Esophagus squamous epithelium (tissue), 5 donors: ENCODE measurements around the gene CEL. TPM values are rescaled to one million over a fixed set of nuclear protein-coding genes. Genes with fewer than 3 reads are reported as not detected.
A peak's percentile ranks its signal among the peaks of the same experiment; 100 is the strongest.

Source experiments
- DNase-seq: peaks from one replicate; lab custom pipeline; 2025; lab: John Stamatoyannopoulos, UW
- H3K27ac ChIP-seq, 4 donors: fragments of 200-600 bp; sonication (generic); one replicate each; pipeline ENCODE4 v1.5.1; 2016 to 2019; ENCODE audit warnings: mild to moderate bottlenecking in 1 of 4
- H3K27me3 ChIP-seq, 4 donors: fragments of 200-600 bp; sonication (generic); 1 replicate in 3 of 4; 2 replicates in 1 of 4; pipeline versions ENCODE4 v1.5.1 to v1.6.0; 2017 to 2021; ENCODE audit warnings: antibody characterized with exemption in 1 of 4
- H3K36me3 ChIP-seq, 3 donors: fragments of 200-600 bp; sonication (generic); one replicate each; pipeline ENCODE4 v1.5.1; 2016 to 2019
- H3K4me1 ChIP-seq, 3 donors: fragments of 200-600 bp; sonication (generic); one replicate each; pipeline ENCODE4 v1.5.1; 2017 to 2019
- H3K4me3 ChIP-seq, 4 donors: fragments of 200-600 bp; sonication (generic); 1 replicate in 3 of 4; 2 replicates in 1 of 4; pipeline ENCODE4 v1.5.1; 2016 to 2019; ENCODE audit warnings: mild to moderate bottlenecking in 2 of 4, moderate library complexity in 1 of 4
- H3K9me3 ChIP-seq, 3 donors: fragments of 200-600 bp; sonication (generic); one replicate each; pipeline ENCODE4 v1.5.1; 2016 to 2019
- CTCF ChIP-seq, 6 experiments: fragments of 450-650 bp in 4 of 6; fragments of 200-600 bp in 2 of 6; sonication (generic) in 2 of 6; IDR thresholded peaks; one replicate each; pipeline ENCODE4 v1.5.1; 2016 to 2019; ENCODE audit warnings: antibody characterized with exemption in 6 of 6, mild to moderate bottlenecking in 4 of 6, moderate library complexity in 4 of 6
- POLR2A ChIP-seq, 4 donors: fragments of 450-650 bp; IDR thresholded peaks; one replicate each; pipeline ENCODE4 v1.6.1; 2017; ENCODE audit warnings: antibody characterized with exemption in 4 of 4, mild to moderate bottlenecking in 4 of 4, moderate library complexity in 3 of 4
- WGBS, 2 donors: methylation state at CpG; one replicate each; pipeline ENCODE4 v1.1.5; 2018; 5-methylcytosine and 5-hydroxymethylcytosine counted together
- intact Hi-C: fragments of 100-400 bp; cut with DNase I; formaldehyde crosslinking; loops from one replicate; pipeline ENCODE4 v1.15.0; 2022
- total RNA-seq, 4 donors: library from RNA; depleted of rRNA; stranded (reverse); fragments of >200 nt; gene quantifications; one replicate each; pipeline ENCODE4 v1.1.0, GENCODE V29; 2016
- donor health status: DM: yes; HTN: yes; CAD: no.

The CEL gene
- total RNA-seq, 4 donors from 2014 or later = 1.9 to 7.6 (median 3.5) TPM

DNA sequence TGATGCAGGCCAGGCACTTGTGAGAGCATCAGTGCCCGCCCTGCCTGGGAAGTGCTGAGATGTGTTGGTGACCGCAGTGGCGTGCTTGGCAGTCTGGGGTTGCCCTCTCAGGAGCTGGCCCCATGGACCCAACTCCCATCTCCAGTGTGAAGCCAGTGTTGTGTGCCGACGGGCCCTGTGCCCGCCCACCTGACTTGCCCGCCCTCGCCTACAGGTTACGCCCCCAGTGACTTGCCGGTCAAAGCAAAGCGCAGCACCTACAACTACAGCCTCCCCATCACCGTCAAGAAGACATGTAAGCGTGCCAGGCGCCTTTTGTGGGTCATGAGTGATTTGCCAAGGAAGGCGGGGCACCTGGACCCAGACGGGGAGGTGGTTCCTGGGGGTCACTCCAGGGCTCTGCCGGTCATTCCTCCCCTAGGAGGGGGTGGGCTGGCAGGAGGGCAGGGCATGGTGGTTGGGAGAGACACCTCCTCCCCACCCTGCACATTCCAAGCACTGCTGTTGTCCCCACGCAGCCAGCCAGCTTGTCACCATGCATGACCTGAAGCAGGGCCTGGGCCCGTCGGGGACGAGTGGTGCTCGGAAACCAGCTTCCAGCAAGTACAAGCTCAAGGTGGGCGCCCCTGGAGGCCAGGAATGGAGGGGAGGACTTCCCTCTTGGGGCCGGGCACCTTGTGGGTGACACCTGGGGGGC, 7.4 kb upstream of the CEL start:
- H3K4me3 ChIP-seq = no peak overlapping the region
- H3K4me1 ChIP-seq = peaks cover 26 to 44% (median 32%) of the 10 kb centered on the region in 3 donors
- intact Hi-C loops = loop anchor here (5.0 kb wide), 1 partner anchor 88 kb away; no protein-coding TSS in a partner anchor
- TF ChIP-seq CTCF (IDR thresholded peaks at IDR 0.05) (no peak), POLR2A (IDR thresholded peaks at IDR 0.05) (no peak)
- DNase-seq = no peak
- no peaks in the 10 kb centered on the region for H3K9me3 ChIP-seq
- H3K27ac ChIP-seq = no peak overlapping the region
- peaks cover 44 to 93% (median 52%) of the 10 kb centered on the region in 3 donors for H3K36me3 ChIP-seq
- H3K27me3 ChIP-seq = no peaks in the 10 kb centered on the region
- WGBS, 2 donors = 86% methylated on average over 8 of the region's 24 CpGs; no CpG with 5 or more reads in 1 of the 2 donors

GRCh38 chr9:133054966-133055365, 6.8 kb upstream of the CEL start:
- peaks cover 32 to 50% (median 36%) of the 10 kb centered on the region in 3 donors for H3K4me1 ChIP-seq
- whole genome bisulfite sequencing, 2 donors = 67 to 88% methylated on average over 1 to 8 of the region's 16 CpGs
- intact Hi-C loops = loop anchor here (5.0 kb wide), 1 partner anchor 87 kb away; no protein-coding TSS in a partner anchor
- no peaks in the 10 kb centered on the region for H3K27me3 ChIP-seq
- no peak overlapping the region for H3K4me3 ChIP-seq
- DNase-seq = no peak
- H3K36me3 ChIP-seq = peaks cover 44 to 87% (median 52%) of the 10 kb centered on the region in 3 donors
- no peaks in the 10 kb centered on the region for H3K9me3 ChIP-seq
- TF ChIP-seq CTCF (IDR thresholded peaks at IDR 0.05) (no peak), POLR2A (IDR thresholded peaks at IDR 0.05) (no peak)
- peak overlapping the region in 2 of 4 donors; percentile 88 to 91 for H3K27ac ChIP-seq

DNA sequence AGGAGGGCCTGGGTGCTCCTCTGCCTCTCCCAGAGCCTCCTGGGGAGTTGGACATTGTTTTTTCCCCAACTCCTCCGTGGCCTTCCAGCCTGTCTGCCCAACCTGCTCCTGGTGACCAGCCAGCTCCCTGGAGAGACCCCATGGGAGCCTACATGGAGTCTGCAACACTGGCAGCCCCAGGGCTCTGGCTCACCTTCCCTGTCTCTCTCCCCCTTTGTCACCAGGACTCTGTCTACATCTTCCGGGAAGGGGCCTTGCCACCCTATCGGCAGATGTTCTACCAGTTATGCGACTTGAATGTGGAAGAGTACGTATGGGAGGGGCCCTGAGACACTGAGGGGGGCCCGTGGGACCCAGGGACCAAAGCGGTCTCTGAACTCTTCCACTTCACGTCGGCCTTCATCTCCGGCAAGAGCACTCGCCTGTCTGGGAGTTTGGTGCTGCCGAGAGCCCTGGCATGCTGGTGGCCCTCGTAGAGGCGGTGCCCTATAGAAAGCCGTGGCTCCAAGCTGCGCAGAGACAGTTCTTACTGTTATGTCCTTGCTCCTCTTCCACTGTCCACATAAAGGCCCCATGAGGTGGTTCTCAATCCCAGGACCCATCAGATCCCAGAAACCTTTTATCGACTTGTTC, 5.9 kb upstream of the CEL start:
- no peaks in the 10 kb centered on the region for H3K27me3 ChIP-seq
- no peaks in the 10 kb centered on the region for H3K9me3 ChIP-seq
- TF ChIP-seq POLR2A (IDR thresholded peaks at IDR 0.05) (no peak), CTCF (IDR thresholded peaks at IDR 0.05) (no peak)
- 84 to 93% methylated on average over 5 to 12 of the region's 17 CpGs for WGBS, 2 donors
- peaks cover 39 to 60% (median 42%) of the 10 kb centered on the region in 3 donors for H3K4me1 ChIP-seq
- intact Hi-C loops = no loop called here
- H3K36me3 ChIP-seq = peaks cover 36 to 77% (median 50%) of the 10 kb centered on the region in 3 donors
- H3K27ac ChIP-seq = peak overlapping the region; percentile 83 to 91 (median 86)
- no peak for DNase-seq
- no peak overlapping the region for H3K4me3 ChIP-seq

DNA sequence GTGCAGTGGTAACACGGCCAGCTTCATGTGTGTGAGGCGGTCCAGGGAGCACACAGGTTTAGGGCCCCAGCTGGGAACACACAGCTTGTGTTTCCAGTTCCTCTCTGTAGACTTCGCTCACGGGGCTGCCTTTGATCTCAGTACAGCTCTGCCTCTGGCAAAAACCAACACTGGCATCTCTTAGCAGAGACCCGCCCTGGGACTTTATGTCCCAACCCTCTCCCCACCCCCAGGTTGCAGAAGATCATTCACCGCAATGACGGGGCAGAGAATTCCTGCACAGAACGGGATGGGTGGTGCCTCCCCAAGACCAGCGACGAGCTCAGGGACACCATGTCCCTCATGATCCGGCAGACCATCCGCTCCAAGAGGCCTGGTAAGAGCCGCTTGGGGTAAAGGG, 5.2 kb upstream of the CEL start:
- H3K27ac ChIP-seq = peak overlapping the region; percentile 83 to 91 (median 86)
- WGBS, 2 donors = 41% methylated on average over 3 to 7 of the region's 13 CpGs
- no peaks in the 10 kb centered on the region for H3K9me3 ChIP-seq
- no peak overlapping the region for H3K4me3 ChIP-seq
- DNase-seq = no peak
- peaks cover 45 to 66% (median 48%) of the 10 kb centered on the region in 3 donors for H3K4me1 ChIP-seq
- peaks cover 29 to 71% (median 43%) of the 10 kb centered on the region in 3 donors for H3K36me3 ChIP-seq
- intact Hi-C loops = no loop called here
- H3K27me3 ChIP-seq = no peaks in the 10 kb centered on the region
- TF ChIP-seq CTCF (IDR thresholded peaks at IDR 0.05) = no peak
- no peak for TF ChIP-seq POLR2A (IDR thresholded peaks at IDR 0.05)

- Histone ChIP-seq H3K4me3 (peak overlapping the region in 1 of 4 donors; percentile 8), H3K27me3 (no peaks in the 10 kb centered on the region), H3K9me3 (no peaks in the 10 kb centered on the region), H3K4me1 (peaks cover 46 to 70% (median 48%) of the 10 kb centered on the region in 3 donors), H3K27ac (peak overlapping the region; percentile 83 to 91 (median 86)), H3K36me3 (peaks cover 25 to 66% (median 39%) of the 10 kb centered on the region in 3 donors)
- WGBS, 2 donors = 0% methylated on average over 4 of the region's 8 CpGs; no CpG with 5 or more reads in 1 of the 2 donors
- no peak for DNase-seq
- no peak for TF ChIP-seq POLR2A (IDR thresholded peaks at IDR 0.05)
- no peak for TF ChIP-seq CTCF (IDR thresholded peaks at IDR 0.05)
- intact Hi-C loops = no loop called here
Observed at GRCh38 chr9:133057006-133057405, 4.8 kb upstream of the CEL start.
